GM18517 (cell line): Measurements from ENCODE around the gene TEX52.

Experiments used
- ATAC-seq: cut with Tn5 transposase; IDR thresholded peaks from one replicate; pipeline ENCODE4 v1.9.1; 2021; ENCODE audit warnings: mild to moderate bottlenecking, moderate library complexity; ENCODE audit not compliant: unreplicated experiment

The TEX52 gene

GRCh38 chr12:2857021-2857431, at the start of gene TEX52:
TEX52 (minus strand) TSS chr12:2857039; CDS start chr12:2857026, 13 bp downstream.
- ATAC-seq, result no peak

DNA sequence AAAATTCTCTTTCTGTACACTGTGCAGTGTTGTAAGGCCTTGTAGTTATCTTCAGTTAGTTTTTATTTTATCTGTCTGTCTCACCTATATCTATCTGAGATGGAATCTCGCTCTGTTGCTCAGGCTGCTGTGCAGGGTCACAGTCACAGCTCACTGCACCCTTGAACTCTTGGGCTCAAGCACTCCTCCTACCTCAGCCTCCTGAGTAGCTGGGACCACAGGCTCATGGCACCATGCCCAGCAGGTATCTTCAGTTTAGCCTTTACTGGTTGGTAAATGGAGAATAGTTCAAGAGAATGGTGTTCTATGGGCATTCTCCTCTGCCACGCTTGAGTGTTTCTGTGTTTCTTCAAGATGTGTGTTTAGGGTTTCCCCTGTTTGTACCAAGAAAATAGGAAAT, 47.4 kb upstream of the TEX52 start:
- ATAC-seq, result no peak

- no peak for ATAC-seq
Measured at GRCh38 chr12:2902272-2902880, 45.5 kb upstream of the TEX52 start.

- ATAC-seq, result no peak
Measured at GRCh38 chr12:2900642-2901041, 43.8 kb upstream of the TEX52 start.

- no peak for ATAC-seq
Measured at GRCh38 chr12:2897418-2897817, 40.6 kb upstream of the TEX52 start.

DNA sequence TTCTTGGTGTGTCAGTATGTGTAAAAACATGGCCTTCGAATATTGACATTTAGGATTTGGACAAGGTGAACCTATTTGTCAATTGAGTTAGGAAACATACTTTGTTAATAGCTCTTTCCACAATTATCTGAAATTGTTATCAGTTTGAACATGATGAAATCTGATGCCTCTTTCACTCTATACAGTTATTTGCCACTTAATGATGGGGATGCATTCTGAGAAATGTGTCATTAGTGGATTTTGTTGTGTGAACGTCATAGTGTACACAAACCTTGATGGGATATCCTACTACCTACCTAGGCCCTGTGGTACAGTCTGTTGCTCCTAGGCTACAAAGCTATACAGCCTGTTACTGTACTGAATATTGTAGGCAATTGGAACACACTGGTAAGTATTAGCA, 38.7 kb upstream of the TEX52 start:
- no peak for ATAC-seq

GRCh38 chr12:2895051-2895451, 38.2 kb upstream of the TEX52 start:
- no peak for ATAC-seq

GRCh38 chr12:2893007-2893406, 36.2 kb upstream of the TEX52 start:
- no peak for ATAC-seq

DNA sequence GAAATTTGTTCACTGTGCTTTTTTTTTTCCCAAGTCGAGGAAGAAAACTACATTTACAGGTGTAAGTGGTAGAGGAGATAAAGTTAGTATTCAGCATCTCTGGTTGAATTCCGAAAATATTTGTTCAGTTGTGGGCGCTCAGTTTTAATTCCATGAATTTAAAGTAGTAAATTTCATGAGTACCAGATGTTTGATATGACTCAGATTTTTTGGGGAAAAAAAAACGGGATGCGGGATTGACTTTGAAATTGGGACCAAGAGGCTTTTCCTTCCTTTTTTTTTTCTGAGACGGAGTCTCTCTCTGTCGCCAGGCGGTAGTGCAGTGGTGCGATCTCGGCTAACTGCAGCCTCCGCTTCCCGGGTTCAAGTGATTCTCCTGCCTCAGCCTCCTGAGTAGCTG, 35.4 kb upstream of the TEX52 start:
- ATAC-seq, result no peak

- peak; percentile 9 for ATAC-seq
Measured at GRCh38 chr12:2891240-2892053, 34.6 kb upstream of the TEX52 start.

GRCh38 chr12:2890388-2891239, 33.8 kb upstream of the TEX52 start, which contains the start of gene TULP3:
TULP3 (plus strand) TSS chr12:2890891; CDS start chr12:2890948, 57 bp downstream.
- peak; percentile 97 for ATAC-seq

DNA sequence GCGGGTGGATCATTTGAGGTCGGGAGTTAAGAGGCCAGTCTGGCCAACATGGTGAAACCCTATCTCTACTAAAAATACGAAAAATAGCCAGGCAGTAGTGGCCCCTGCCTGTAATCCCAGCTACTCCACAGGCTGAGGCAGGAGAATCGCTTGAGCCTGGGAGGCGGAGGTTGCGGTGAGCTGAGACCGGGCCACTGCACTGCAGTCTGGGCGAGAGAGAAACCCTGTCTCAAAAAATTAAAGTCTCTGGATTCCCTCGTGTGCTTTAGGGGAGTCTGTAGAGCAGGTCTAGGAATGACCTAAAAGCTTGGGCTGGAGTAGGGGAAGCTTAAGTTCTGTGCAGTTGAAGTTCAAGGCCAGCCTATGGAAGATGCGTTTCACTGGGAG, 33.2 kb upstream of the TEX52 start:
- ATAC-seq, result no peak

DNA sequence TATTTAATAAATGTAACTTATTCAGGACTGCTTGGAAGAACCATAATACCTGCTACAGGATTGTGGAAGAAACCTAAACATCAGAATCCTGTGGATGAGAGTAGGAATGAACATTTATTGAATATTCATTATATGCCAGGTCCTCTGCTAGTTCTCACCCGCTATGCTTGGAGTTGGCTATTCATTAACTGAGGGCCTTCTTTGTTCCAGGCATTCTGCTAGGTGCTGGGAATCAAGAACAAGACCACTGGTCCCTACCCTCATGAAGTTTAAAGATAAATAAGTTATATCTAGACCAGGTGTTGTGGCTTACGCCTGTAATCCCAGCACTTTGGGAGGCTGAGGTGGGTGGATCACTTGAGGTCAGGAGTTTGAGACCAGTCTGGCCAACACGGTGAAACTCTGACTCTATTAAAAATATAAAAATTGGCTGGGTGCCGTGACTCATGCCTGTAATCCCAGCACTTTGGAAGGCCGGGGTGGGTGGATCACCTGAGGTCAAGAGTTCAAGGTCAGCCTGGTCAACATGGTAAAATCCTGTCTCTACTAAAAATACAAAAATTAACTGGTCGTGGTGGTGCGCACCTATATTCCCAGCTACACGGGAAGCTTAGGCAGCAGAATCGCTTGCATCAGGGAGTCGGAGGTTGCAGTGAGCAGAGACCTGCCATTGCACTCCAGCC, 30.1 kb upstream of the TEX52 start:
- no peak for ATAC-seq

DNA sequence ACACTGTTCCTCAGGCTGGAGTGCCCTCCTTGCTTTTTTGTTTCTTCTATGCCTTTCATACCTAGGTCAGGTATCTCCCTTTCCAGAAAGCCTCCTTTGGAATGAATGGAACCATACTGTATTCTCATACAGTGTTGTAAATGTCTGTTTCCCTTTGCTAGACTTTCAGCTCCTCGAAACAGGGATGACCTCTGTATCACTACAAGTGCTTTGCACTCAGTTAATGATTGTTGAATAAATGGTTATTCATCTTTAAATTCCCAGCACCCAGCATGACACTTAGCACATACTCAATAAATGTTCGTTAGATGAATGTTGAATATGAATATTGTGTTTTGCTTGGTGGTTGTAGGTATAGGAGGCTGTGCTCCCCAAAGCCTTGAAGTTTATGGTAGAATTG, 28.0 kb upstream of the TEX52 start:
- no peak for ATAC-seq

DNA sequence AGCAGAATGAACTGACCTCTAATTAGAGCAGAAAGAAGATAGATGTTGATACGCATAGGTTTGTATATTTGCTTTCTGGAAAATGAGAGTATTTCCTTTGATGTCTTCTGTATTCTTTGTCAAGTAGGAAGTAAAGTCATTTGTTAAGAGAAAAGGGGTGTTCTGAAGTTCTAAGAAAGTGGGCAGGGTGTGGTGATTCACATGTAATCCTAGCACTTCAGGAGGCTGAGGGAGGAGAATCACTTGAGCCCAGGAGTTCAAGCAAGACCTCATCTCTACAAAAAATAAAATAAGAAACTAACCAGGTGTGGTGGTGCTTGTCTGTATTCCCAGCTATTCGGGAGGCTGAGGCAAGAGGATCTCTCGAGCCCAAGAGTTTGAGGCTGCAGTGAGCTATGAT, 23.0 kb upstream of the TEX52 start:
- no peak for ATAC-seq

- no peak for ATAC-seq
Measured at GRCh38 chr12:2877953-2878732, 21.3 kb upstream of the TEX52 start.

GRCh38 chr12:2877047-2877952, 20.5 kb upstream of the TEX52 start, which contains the start of the genes FOXM1 and RHNO1:
FOXM1 (minus strand) TSS chr12:2877174; CDS start chr12:2874478, 2,696 bp downstream.
RHNO1 (plus strand) TSS chr12:2877223; CDS start chr12:2885367, 8,144 bp downstream.
- ATAC-seq, result peak; percentile 80

DNA sequence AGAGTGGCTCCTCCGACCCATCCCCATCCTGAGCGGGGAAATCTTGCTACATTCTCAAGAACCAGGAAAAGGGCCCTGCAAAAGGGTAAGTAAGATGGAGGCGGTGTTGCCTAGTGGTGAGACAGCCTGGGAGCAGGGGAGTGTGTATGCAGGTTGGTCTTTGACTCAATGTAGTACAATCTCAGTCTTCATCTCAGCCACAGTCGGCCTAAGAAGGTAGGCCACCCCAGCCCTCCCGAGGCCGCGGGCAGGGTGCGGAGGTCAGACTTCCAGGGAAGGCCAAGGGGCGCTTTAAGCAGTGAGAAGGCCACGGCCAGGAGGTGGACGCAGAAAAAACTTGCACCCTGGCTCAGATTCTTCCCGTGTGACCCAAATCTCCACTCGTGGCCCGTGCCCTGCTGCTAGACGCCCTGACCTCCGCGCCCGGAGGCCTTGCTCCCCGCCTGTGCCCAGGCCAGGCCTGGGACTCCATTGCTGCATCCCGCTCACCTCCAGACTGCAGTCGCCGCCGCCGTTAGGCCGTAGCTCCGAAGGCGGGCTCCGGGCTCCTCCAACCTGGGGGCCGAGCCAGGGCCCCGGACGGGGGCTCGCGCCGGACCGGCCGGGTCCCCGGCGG, 19.7 kb upstream of the TEX52 start:
- peak; percentile 6 for ATAC-seq
